Neural cell (in vitro differentiated cells): ENCODE data around the gene FBXL15. TPM values are rescaled to one million over a fixed set of nuclear protein-coding genes. Genes with fewer than 3 reads are reported as not detected.

Source experiments
- H2AFZ ChIP-seq: fragments of 200-600, 300-800 bp; sonication (generic), shearing (Covaris generic); 2 replicates; pipeline ENCODE4 v1.6.0; 2014; ENCODE audit warnings: low read depth, mild to moderate bottlenecking, antibody characterized with exemption, low read length, moderate library complexity
- H3F3A ChIP-seq: fragments of 200-600 bp; shearing (Covaris generic); 2 replicates; pipeline ENCODE4 v1.6.1; 2016; ENCODE audit warnings: mild to moderate bottlenecking, moderate library complexity, mixed read lengths, antibody characterized with exemption, low read length; ENCODE audit not compliant: insufficient read depth, poor library complexity, severe bottlenecking
- H3K27ac ChIP-seq: fragments of 200-600, 300-800 bp; sonication (generic), shearing (Covaris generic); 2 replicates; pipeline ENCODE4 v1.5.1; 2014; ENCODE audit warnings: mild to moderate bottlenecking, low read length, moderate library complexity
- H3K27me3 ChIP-seq: fragments of 300-800, 200-600 bp; sonication (generic), shearing (Covaris generic); 2 replicates; pipeline ENCODE4 v1.6.0; 2014; ENCODE audit warnings: mild to moderate bottlenecking, low read depth, low read length, moderate library complexity; ENCODE audit not compliant: insufficient read depth
- H3K36me3 ChIP-seq: fragments of 300-800, 200-600 bp; sonication (generic), shearing (Covaris generic); 2 replicates; pipeline ENCODE4 v1.5.1; 2014; ENCODE audit warnings: mild to moderate bottlenecking, antibody characterized with exemption, low read length, moderate library complexity; ENCODE audit not compliant: insufficient read depth
- H3K4me2 ChIP-seq: fragments of 300-800, 200-600 bp; sonication (generic), shearing (Covaris generic); 2 replicates; pipeline ENCODE4 v1.6.0; 2014; ENCODE audit warnings: mild to moderate bottlenecking, low read length
- H3K4me3 ChIP-seq: fragments of 300-800, 200-600 bp; sonication (generic), shearing (Covaris generic); 2 replicates; pipeline ENCODE4 v1.5.1; 2014; ENCODE audit warnings: mild to moderate bottlenecking, low read length, moderate library complexity
- H3K79me2 ChIP-seq: fragments of 200-600 bp; shearing (Covaris generic); replicated peaks from 2 replicates; pipeline ENCODE4 v1.6.0; 2014; ENCODE audit warnings: mild to moderate bottlenecking, low read length, moderate library complexity; ENCODE audit not compliant: insufficient read depth
- H3K9ac ChIP-seq: fragments of 300-800, 200-600 bp; sonication (generic), shearing (Covaris generic); 2 replicates; pipeline ENCODE4 v1.6.1; 2016; ENCODE audit warnings: mild to moderate bottlenecking, low read length, mixed read lengths
- H3K9me2 ChIP-seq: fragments of 200-600 bp; shearing (Covaris generic); 2 replicates; pipeline ENCODE4 v1.6.1; 2016; ENCODE audit warnings: mild to moderate bottlenecking, low read length, mixed read lengths; ENCODE audit not compliant: insufficient read depth
- H3K9me3 ChIP-seq: fragments of 200-600, 300-800 bp; sonication (generic), shearing (Covaris generic); 2 replicates; pipeline ENCODE4 v1.6.1; 2016; ENCODE audit warnings: mild to moderate bottlenecking, mixed run types, low read length, moderate library complexity, mixed read lengths
- H4K20me1 ChIP-seq: fragments of 200-600 bp; shearing (Covaris generic); 2 replicates; pipeline ENCODE4 v1.6.1; 2016; ENCODE audit warnings: mild to moderate bottlenecking, mixed run types; ENCODE audit not compliant: insufficient read depth
- CTCF ChIP-seq: fragments of 450-650 bp; IDR thresholded peaks from 2 replicates; pipeline ENCODE4 v1.5.1; 2014; ENCODE audit warnings: antibody characterized with exemption, mild to moderate bottlenecking, moderate library complexity; ENCODE audit not compliant: poor library complexity, severe bottlenecking
- EP300 ChIP-seq: fragments of 450-650 bp; conservative IDR thresholded peaks from 2 replicates; pipeline ENCODE4 v1.6.1; 2014; ENCODE audit warnings: antibody characterized with exemption, mild to moderate bottlenecking, moderate library complexity; ENCODE audit not compliant: poor library complexity, severe bottlenecking
- MXI1 ChIP-seq: fragments of 450-650 bp; conservative IDR thresholded peaks from 2 replicates; pipeline ENCODE4 v1.6.1; 2014; ENCODE audit warnings: antibody characterized with exemption, mild to moderate bottlenecking; ENCODE audit not compliant: poor library complexity, severe bottlenecking
- POLR2AphosphoS5 ChIP-seq: IDR thresholded peaks from 2 replicates; pipeline ENCODE4 v1.6.1; 2012
- RAD21 ChIP-seq: fragments of 450-650 bp; conservative IDR thresholded peaks from 2 replicates; pipeline ENCODE4 v1.6.1; 2014; ENCODE audit warnings: antibody characterized with exemption, mild to moderate bottlenecking, moderate library complexity
- REST ChIP-seq: IDR thresholded peaks from 2 replicates; pipeline ENCODE4 v1.6.1; 2012; ENCODE audit warnings: borderline replicate concordance
- SMC3 ChIP-seq: fragments of 450-650 bp; conservative IDR thresholded peaks from 2 replicates; pipeline ENCODE4 v1.6.1; 2014; ENCODE audit warnings: antibody characterized with exemption, mild to moderate bottlenecking, moderate library complexity; ENCODE audit not compliant: poor library complexity
- TAF1 ChIP-seq: IDR thresholded peaks from 2 replicates; pipeline ENCODE4 v1.6.1; 2012; ENCODE audit warnings: low read depth
- polyA plus RNA-seq: library from polyadenylated mRNA; depleted of rRNA; stranded (reverse); fragments of >200 nt; gene quantifications from 2 replicates; pipeline ENCODE4 v1.2.3, GENCODE V29; 2014

FBXL15 gene
- polyA plus RNA-seq, 1 donor from 2014 or later = 37.8 TPM

GRCh38 chr10:102429468-102429867 is 8.8 kb downstream of the FBXL15 start:
- Histone ChIP-seq H3K27me3 (peaks cover 3% of the 10 kb centered on the region), H3K27ac (no peak overlapping the region), H3K4me2 (no peak overlapping the region), H3K9ac (no peak overlapping the region), H3K9me3 (no peaks in the 10 kb centered on the region), H3F3A (no peaks in the 10 kb centered on the region), H3K36me3 (no peaks in the 10 kb centered on the region), H3K9me2 (no peaks in the 10 kb centered on the region), H2AFZ (no peak overlapping the region), H4K20me1 (no peaks in the 10 kb centered on the region), H3K4me3 (no peak overlapping the region), H3K79me2 (peaks cover 10% of the 10 kb centered on the region)
- TF ChIP-seq RAD21 = no peak
- no peak for TF ChIP-seq MXI1
- TF ChIP-seq SMC3 = no peak

DNA sequence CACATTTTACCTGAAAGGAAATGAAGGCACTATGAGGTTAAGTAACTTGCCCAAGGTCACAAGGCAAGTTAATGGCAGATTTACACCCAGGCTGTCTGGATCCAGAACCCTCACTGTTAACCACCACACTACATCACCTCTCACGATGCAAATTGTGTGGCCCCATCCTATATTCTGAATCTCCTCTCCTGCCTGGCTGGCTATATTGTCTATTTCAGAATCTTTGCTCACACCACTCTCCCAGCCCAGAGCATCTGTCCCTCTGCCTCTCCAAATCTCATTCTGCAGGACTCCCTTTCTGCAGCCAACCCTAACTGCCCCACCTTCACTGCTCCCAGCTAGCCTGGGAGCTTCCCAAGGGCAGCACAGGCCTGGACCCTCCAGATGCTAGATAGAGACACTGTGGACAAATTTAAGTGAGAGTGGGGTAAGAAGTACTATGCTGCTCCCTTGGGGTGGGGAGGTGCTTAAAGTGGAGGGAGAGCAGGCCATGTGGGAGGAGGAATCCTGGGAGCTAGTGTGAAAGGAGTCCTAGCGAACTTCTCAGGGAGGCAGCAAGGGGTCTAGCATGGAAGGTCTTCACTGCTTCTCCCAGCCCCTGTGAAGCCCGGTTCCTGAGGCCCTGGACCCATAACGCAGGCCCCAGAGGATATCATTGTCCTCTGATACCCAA is 11.0 kb downstream of the FBXL15 start:
- H3K27ac ChIP-seq = peak overlapping the region; percentile 71
- no peaks in the 10 kb centered on the region for H3F3A ChIP-seq
- TF ChIP-seq SMC3 (no peak), CTCF (no peak), EP300 (no peak), POLR2AphosphoS5 (no peak), RAD21 (no peak), MXI1 (peak; percentile 1)

GRCh38 chr10:102432162-102432950 is 11.7 kb downstream of the FBXL15 start, which contains the start of gene CUEDC2:
CUEDC2 (minus strand) TSS chr10:102432574; CDS start chr10:102425188, 7,386 bp downstream.
- peak; percentile 66 for TF ChIP-seq MXI1
- peak; percentile 91 for TF ChIP-seq POLR2AphosphoS5
- peak; percentile 89 for TF ChIP-seq TAF1
- peak; percentile 46 for TF ChIP-seq REST
- TF ChIP-seq SMC3 = no peak
- peak; percentile 40 for TF ChIP-seq CTCF

More for the DNA sequence above, 11.0 kb downstream of the FBXL15 start:
- peak overlapping the region; percentile 98 for H3K4me2 ChIP-seq
- H3K9me2 ChIP-seq = no peaks in the 10 kb centered on the region
- no peaks in the 10 kb centered on the region for H3K9me3 ChIP-seq
- H3K9ac ChIP-seq = peak overlapping the region; percentile 91
- no peaks in the 10 kb centered on the region for H4K20me1 ChIP-seq
- H3K4me3 ChIP-seq = peak overlapping the region; percentile 91
- H3K79me2 ChIP-seq = peaks cover 10% of the 10 kb centered on the region
- no peaks in the 10 kb centered on the region for H3K36me3 ChIP-seq
- H2AFZ ChIP-seq = peak overlapping the region; percentile 56
- peaks cover 10% of the 10 kb centered on the region for H3K27me3 ChIP-seq

More at GRCh38 chr10:102432162-102432950, 11.7 kb downstream of the FBXL15 start, which contains the start of gene CUEDC2:
- Histone ChIP-seq H4K20me1 (no peaks in the 10 kb centered on the region), H3K9ac (peak within 1 kb of the TSS; percentile 91), H3K9me2 (no peaks in the 10 kb centered on the region), H3K9me3 (no peaks in the 10 kb centered on the region), H3K4me2 (peak within 1 kb of the TSS; percentile 98), H3K36me3 (no peaks in the 10 kb centered on the region), H2AFZ (peak within 1 kb of the TSS; percentile 56), H3K27ac (peak within 1 kb of the TSS; percentile 71), H3K79me2 (peaks cover 10% of the 10 kb centered on the region), H3K27me3 (peaks cover 10% of the 10 kb centered on the region), H3F3A (no peaks in the 10 kb centered on the region), H3K4me3 (peak within 1 kb of the TSS; percentile 91)
